ENCODE data around the gene LDLRAP1.

DNA sequence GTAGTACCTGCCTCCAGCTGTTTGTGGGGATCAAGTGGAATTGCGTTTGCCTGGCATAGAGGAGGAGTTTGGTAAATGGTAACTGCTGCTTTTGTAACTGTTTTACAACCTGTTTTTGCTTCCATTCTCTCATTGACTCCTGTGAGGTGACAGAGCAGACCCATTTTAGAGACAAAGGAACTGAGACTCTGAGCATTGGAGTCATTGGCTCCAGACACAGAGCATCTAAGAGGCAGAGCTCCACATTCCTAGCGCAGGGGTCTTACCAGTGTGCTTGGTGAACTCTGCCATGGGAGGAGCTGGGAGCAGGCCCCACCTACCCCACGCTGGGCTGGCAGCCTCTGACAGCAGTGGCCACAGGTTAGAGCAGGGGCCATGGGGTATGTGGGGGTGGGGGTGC is 2.4 kb downstream of the LDLRAP1 start:
- TF ChIP-seq POLR2A (IDR thresholded peaks at IDR 0.05) = no peak
- TF ChIP-seq, protein P1, sequence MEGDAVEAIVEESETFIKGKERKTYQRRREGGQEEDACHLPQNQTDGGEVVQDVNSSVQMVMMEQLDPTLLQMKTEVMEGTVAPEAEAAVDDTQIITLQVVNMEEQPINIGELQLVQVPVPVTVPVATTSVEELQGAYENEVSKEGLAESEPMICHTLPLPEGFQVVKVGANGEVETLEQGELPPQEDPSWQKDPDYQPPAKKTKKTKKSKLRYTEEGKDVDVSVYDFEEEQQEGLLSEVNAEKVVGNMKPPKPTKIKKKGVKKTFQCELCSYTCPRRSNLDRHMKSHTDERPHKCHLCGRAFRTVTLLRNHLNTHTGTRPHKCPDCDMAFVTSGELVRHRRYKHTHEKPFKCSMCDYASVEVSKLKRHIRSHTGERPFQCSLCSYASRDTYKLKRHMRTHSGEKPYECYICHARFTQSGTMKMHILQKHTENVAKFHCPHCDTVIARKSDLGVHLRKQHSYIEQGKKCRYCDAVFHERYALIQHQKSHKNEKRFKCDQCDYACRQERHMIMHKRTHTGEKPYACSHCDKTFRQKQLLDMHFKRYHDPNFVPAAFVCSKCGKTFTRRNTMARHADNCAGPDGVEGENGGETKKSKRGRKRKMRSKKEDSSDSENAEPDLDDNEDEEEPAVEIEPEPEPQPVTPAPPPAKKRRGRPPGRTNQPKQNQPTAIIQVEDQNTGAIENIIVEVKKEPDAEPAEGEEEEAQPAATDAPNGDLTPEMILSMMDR (IDR thresholded peaks at IDR 0.05) = no peak
- no peak for TF ChIP-seq POLR2AphosphoS5 (IDR thresholded peaks at IDR 0.05; ENCODE audit: insufficient read depth in 1 of 2, low read depth in 1 of 2)

Measured in vagina (tissue), 2 donors.